ENCODE measurements around the gene TTC4.

- TF ChIP-seq CTCF (IDR thresholded peaks at IDR 0.05) (no peak), EP300 (IDR thresholded peaks at IDR 0.05) (no peak)
These were observed 43.2 kb downstream of the TTC4 start for GRCh38 chr1:54758678-54759348.

All from tibial nerve (tissue), 4 donors.